GM18868 (cell line): Measurements from ENCODE around the gene SPIRE1.
"Not testable (repeated sequence)": the region's sequence is repeated elsewhere in the genome, so short reads cannot be mapped to it uniquely, and the experiment has no call there.

ENCODE experiments used
- ATAC-seq: cut with Tn5 transposase; IDR thresholded peaks from one replicate; pipeline ENCODE4 v1.9.1; 2021; ENCODE audit warnings: mild to moderate bottlenecking, moderate library complexity; ENCODE audit not compliant: unreplicated experiment

SPIRE1 gene

GRCh38 chr18:12599966-12600365 is 57.9 kb downstream of the SPIRE1 start:
- ATAC-seq = no peak

GRCh38 chr18:12599543-12599942 is 58.4 kb downstream of the SPIRE1 start:
- ATAC-seq = no peak

- ATAC-seq = no peak
Measured at GRCh38 chr18:12598181-12598930, 59.6 kb downstream of the SPIRE1 start.

GRCh38 chr18:12597760-12598159 is 60.1 kb downstream of the SPIRE1 start:
- ATAC-seq = no peak

GRCh38 chr18:12595571-12596255 is 62.2 kb downstream of the SPIRE1 start:
- ATAC-seq = no peak

GRCh38 chr18:12593866-12594265 is 64.0 kb downstream of the SPIRE1 start:
- no peak for ATAC-seq

GRCh38 chr18:12592597-12593127 is 65.2 kb downstream of the SPIRE1 start:
- no peak for ATAC-seq

- ATAC-seq = no peak
Measured at GRCh38 chr18:12589448-12589847, 68.5 kb downstream of the SPIRE1 start.

GRCh38 chr18:12586956-12587355 is 71.0 kb downstream of the SPIRE1 start:
- no peak for ATAC-seq

- no peak for ATAC-seq
Measured at GRCh38 chr18:12585218-12585617, 72.7 kb downstream of the SPIRE1 start.

- no peak for ATAC-seq
Measured at GRCh38 chr18:12580630-12581342, 77.1 kb downstream of the SPIRE1 start.

GRCh38 chr18:12579775-12580174 is 78.1 kb downstream of the SPIRE1 start:
- ATAC-seq = no peak

GRCh38 chr18:12577848-12578247 is 80.1 kb downstream of the SPIRE1 start:
- ATAC-seq = no peak

GRCh38 chr18:12574494-12575185 is 83.3 kb downstream of the SPIRE1 start:
- ATAC-seq = no peak

- no peak for ATAC-seq
Measured at GRCh38 chr18:12571630-12572029, 86.3 kb downstream of the SPIRE1 start.

GRCh38 chr18:12569791-12570190 is 88.1 kb downstream of the SPIRE1 start:
- ATAC-seq = no peak

GRCh38 chr18:12567849-12568248 is 90.1 kb downstream of the SPIRE1 start:
- ATAC-seq = no peak

- ATAC-seq = no peak
Measured at GRCh38 chr18:12564861-12565260, 93.0 kb downstream of the SPIRE1 start.

GRCh38 chr18:12564378-12564777 is 93.5 kb downstream of the SPIRE1 start:
- ATAC-seq = no peak

- not testable (repeated sequence) for ATAC-seq
Measured at GRCh38 chr18:12560600-12560999, 97.3 kb downstream of the SPIRE1 start.

GRCh38 chr18:12559319-12559718 is 98.6 kb downstream of the SPIRE1 start:
- no peak for ATAC-seq
